ENCODE data around the gene RREB1. TPM values are rescaled to one million over a fixed set of nuclear protein-coding genes. Genes with fewer than 3 reads are reported as not detected.

The RREB1 gene
- total RNA-seq, 1 experiment from 2014 or later: 38.4 TPM

DNA sequence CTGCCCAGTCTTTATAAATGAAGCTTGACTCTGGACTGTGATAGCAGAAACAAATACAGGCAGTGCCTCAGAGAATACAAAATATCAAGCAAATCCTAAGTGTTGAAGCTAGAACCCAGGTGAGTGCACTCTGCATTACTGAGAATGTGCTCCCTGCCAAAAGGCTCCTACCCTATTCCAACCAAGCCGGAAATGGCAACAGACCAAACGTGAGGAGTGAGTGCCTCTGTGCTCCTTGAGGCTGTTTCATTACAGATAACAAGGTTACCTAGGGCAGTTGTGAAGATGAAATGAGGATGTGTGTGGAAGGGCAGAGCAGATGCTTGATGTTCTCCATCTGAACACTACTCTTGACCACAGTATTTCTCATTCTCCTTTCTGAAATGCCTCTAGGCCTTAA is 175.9 kb downstream of the RREB1 start:
- Mint-ChIP-seq H3K27ac (ENCODE audit: unreplicated experiment) (no peak overlapping the region), H3K9me3 (ENCODE audit: low read depth, unreplicated experiment) (no peaks in the 10 kb centered on the region), H3K27me3 (ENCODE audit: unreplicated experiment) (no peaks in the 10 kb centered on the region), H3K4me3 (ENCODE audit: low read depth, unreplicated experiment) (no peak overlapping the region), H3K4me1 (ENCODE audit: low read depth, unreplicated experiment) (no peaks in the 10 kb centered on the region), H3K36me3 (ENCODE audit: insufficient read depth, unreplicated experiment) (peaks cover 20% of the 10 kb centered on the region)
- TF ChIP-seq, protein P1, sequence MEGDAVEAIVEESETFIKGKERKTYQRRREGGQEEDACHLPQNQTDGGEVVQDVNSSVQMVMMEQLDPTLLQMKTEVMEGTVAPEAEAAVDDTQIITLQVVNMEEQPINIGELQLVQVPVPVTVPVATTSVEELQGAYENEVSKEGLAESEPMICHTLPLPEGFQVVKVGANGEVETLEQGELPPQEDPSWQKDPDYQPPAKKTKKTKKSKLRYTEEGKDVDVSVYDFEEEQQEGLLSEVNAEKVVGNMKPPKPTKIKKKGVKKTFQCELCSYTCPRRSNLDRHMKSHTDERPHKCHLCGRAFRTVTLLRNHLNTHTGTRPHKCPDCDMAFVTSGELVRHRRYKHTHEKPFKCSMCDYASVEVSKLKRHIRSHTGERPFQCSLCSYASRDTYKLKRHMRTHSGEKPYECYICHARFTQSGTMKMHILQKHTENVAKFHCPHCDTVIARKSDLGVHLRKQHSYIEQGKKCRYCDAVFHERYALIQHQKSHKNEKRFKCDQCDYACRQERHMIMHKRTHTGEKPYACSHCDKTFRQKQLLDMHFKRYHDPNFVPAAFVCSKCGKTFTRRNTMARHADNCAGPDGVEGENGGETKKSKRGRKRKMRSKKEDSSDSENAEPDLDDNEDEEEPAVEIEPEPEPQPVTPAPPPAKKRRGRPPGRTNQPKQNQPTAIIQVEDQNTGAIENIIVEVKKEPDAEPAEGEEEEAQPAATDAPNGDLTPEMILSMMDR (IDR thresholded peaks at IDR 0.05; ENCODE audit: unreplicated experiment): no peak
- no TSS peak for BruUV-seq (replicated peaks)
- intact Hi-C loops (cut with micrococcal nuclease; ENCODE audit: unreplicated experiment): no loop called here
- no peak for DNase-seq
- CTCF ChIA-PET: no interaction called here

DNA sequence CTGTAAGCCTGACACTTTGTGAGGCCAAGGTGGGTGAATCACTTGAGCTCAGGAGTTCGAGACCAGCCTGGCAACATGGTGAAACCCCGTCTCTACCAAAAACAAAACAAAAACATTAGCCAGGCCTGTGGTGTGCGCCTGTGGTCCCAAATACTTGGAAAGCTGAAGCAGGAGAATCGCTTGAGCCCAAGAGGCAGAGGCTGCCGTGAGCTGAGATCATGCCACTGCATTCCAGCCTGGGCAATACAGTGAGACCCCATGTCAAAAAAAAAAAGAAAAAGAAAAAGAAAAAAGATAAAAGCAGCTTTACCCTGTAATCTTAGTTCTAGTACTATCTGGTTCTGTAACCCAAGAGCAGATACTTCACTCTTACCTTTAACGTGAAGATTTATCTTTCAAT is 177.7 kb downstream of the RREB1 start:
- CTCF ChIA-PET: no interaction called here
- BruUV-seq (replicated peaks): no TSS peak
- Mint-ChIP-seq H3K27me3 (ENCODE audit: unreplicated experiment) (no peaks in the 10 kb centered on the region), H3K4me1 (ENCODE audit: low read depth, unreplicated experiment) (no peaks in the 10 kb centered on the region), H3K4me3 (ENCODE audit: low read depth, unreplicated experiment) (no peak overlapping the region), H3K27ac (ENCODE audit: unreplicated experiment) (no peak overlapping the region), H3K36me3 (ENCODE audit: insufficient read depth, unreplicated experiment) (peaks cover 21% of the 10 kb centered on the region), H3K9me3 (ENCODE audit: low read depth, unreplicated experiment) (no peaks in the 10 kb centered on the region)
- no peak for DNase-seq
- TF ChIP-seq, protein P1 (IDR thresholded peaks at IDR 0.05; ENCODE audit: unreplicated experiment): no peak
- intact Hi-C loops (cut with micrococcal nuclease; ENCODE audit: unreplicated experiment): no loop called here

DNA sequence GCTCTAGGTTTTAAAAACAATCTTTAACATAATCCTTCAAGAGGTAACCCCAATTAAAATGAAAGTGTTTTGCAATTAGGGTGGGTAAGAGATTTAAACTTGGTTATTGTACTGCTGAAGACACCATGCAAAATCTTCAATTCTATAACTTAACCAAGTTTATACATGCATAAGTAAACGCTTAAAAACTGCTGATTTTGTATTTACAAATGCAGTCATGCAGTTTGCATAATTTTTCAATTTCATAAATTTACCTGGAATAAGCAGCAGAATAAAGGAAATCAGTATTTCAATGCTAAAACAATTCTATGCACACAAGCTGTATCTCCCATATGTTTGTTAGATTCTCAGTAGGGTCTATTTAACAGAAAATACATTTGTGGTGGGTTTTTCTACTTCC is 182.3 kb downstream of the RREB1 start:
- TF ChIP-seq, protein P1 (IDR thresholded peaks at IDR 0.05; ENCODE audit: unreplicated experiment): no peak
- Mint-ChIP-seq H3K27ac (ENCODE audit: unreplicated experiment) (no peak overlapping the region), H3K4me3 (ENCODE audit: low read depth, unreplicated experiment) (no peak overlapping the region), H3K9me3 (ENCODE audit: low read depth, unreplicated experiment) (no peaks in the 10 kb centered on the region), H3K4me1 (ENCODE audit: low read depth, unreplicated experiment) (no peaks in the 10 kb centered on the region), H3K36me3 (ENCODE audit: insufficient read depth, unreplicated experiment) (peaks cover 40% of the 10 kb centered on the region), H3K27me3 (ENCODE audit: unreplicated experiment) (no peaks in the 10 kb centered on the region)
- no TSS peak for BruUV-seq (replicated peaks)
- no peak for DNase-seq
- CTCF ChIA-PET: no interaction called here
- intact Hi-C loops (cut with micrococcal nuclease; ENCODE audit: unreplicated experiment): loop anchor here (10.0 kb wide), 1 partner anchor 105 kb away; no protein-coding TSS in a partner anchor

DNA sequence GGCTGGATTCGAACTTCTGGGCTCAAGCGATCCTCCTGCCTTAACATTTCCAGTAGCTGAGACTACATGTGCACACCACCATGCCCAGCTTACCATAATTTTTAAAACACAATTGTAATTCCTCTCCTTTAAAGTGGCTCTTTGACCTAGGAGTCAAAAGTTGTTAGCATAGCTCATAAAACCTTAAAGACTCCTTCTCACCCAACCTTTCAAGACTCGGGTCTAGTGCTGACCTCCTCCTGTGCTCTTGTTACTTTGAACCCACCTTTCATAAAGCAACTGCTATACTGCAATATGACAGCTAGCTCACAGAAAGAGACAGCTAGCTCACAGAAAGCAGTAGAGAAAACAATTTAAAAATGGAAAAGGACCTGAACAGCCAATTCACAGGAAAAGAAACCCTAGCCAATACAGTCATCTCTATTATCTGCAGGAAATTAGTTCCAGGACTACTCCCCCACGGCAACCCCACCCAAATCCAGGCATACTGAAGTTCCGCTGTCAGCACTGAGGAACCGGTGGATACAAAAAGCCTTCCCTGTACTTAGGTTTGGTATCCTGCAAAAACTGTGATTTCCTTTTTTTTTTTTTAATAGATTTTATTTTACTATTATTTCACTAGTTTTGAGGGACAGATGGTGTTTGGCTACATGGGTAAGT is 185.0 kb downstream of the RREB1 start:
- Mint-ChIP-seq H3K4me3 (ENCODE audit: low read depth, unreplicated experiment) (no peak overlapping the region), H3K9me3 (ENCODE audit: low read depth, unreplicated experiment) (no peaks in the 10 kb centered on the region), H3K27me3 (ENCODE audit: unreplicated experiment) (no peaks in the 10 kb centered on the region), H3K27ac (ENCODE audit: unreplicated experiment) (no peak overlapping the region), H3K4me1 (ENCODE audit: low read depth, unreplicated experiment) (no peaks in the 10 kb centered on the region), H3K36me3 (ENCODE audit: insufficient read depth, unreplicated experiment) (peaks cover 33% of the 10 kb centered on the region)
- CTCF ChIA-PET: no interaction called here
- TF ChIP-seq, protein P1 (IDR thresholded peaks at IDR 0.05; ENCODE audit: unreplicated experiment): no peak
- no TSS peak for BruUV-seq (replicated peaks)
- intact Hi-C loops (cut with micrococcal nuclease; ENCODE audit: unreplicated experiment): loop anchor here (10.0 kb wide), 1 partner anchor 102 kb away; no protein-coding TSS in a partner anchor
- DNase-seq: no peak

Measured in Calu3 (cell line).